NB4 (cell line): ENCODE measurements around the gene PPP1R3D.

Experiments used
- DNase-seq: peaks from one replicate; pipeline ENCODE4 v3.0.0; 2010; ENCODE audit warnings: low read depth
- H3K4me3 ChIP-seq: one replicate; pipeline ENCODE4 v1.5.1; 2011; ENCODE audit warnings: mild to moderate bottlenecking, low read depth, low read length, moderate library complexity
- MYC ChIP-seq: IDR thresholded peaks from 2 replicates; pipeline ENCODE4 v1.6.1; 2011; ENCODE audit warnings: low read depth, low read length
- POLR2A ChIP-seq: IDR thresholded peaks from 2 replicates; pipeline ENCODE4 v1.6.1; 2011; ENCODE audit warnings: mild to moderate bottlenecking; ENCODE audit not compliant: insufficient read length; ENCODE audit errors: extremely low read depth
- TF ChIP-seq, protein P1 (sequence below): IDR thresholded peaks from 2 replicates; pipeline ENCODE4 v1.6.1; 2011; ENCODE audit warnings: low read depth, low read length
- TF ChIP-seq, protein P2 (sequence below): IDR thresholded peaks from one replicate; pipeline ENCODE4 v1.5.1; 2012; ENCODE audit warnings: low read depth, low read length

PPP1R3D gene

DNA sequence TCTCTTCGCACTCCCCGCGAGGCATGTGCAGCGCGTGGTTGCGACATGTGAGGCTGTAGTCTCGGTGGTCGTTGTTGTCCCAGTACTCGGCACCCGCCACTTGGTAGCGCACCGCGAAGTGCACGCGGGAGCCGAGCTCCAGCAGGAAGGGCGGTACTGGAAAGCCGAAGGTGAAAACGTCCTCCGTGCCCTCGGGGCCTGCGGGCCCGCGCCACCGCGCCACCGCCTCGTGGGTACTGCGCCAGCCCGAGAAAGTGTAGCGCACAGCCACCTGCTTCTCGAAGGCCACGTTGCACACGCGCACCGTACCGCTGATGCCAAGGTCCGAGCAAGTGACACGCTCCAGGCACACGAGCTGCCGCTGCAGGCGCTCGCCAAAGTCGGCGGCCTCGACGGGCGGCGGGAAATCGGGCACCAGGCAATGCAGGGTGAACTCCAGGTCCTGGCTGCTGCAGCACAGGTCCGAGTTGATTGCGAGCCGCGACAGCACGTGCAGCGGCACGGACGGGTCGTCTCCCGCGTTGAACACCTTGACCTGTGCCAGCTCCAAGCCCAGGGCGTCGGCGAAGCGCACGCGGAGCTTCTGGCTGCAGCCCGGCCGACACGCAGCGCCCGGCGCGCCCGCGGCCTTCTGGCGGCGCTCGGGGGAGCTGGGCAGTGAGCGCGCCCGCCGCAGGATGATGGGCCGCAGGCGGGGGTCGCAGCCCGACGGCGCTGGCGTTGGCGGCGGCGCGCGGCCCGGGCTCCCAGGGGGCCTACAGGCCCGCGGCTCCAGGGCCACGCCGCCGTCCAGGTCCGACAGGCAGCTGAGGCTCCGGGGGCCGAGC, 840 bp downstream of the PPP1R3D start:
- DNase-seq = no peak
- H3K4me3 ChIP-seq = peak overlapping the region; percentile 81
- TF ChIP-seq MYC (no peak), POLR2A (no peak)
- TF ChIP-seq, protein P1, sequence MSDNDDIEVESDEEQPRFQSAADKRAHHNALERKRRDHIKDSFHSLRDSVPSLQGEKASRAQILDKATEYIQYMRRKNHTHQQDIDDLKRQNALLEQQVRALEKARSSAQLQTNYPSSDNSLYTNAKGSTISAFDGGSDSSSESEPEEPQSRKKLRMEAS = no peak
- TF ChIP-seq, protein P2, sequence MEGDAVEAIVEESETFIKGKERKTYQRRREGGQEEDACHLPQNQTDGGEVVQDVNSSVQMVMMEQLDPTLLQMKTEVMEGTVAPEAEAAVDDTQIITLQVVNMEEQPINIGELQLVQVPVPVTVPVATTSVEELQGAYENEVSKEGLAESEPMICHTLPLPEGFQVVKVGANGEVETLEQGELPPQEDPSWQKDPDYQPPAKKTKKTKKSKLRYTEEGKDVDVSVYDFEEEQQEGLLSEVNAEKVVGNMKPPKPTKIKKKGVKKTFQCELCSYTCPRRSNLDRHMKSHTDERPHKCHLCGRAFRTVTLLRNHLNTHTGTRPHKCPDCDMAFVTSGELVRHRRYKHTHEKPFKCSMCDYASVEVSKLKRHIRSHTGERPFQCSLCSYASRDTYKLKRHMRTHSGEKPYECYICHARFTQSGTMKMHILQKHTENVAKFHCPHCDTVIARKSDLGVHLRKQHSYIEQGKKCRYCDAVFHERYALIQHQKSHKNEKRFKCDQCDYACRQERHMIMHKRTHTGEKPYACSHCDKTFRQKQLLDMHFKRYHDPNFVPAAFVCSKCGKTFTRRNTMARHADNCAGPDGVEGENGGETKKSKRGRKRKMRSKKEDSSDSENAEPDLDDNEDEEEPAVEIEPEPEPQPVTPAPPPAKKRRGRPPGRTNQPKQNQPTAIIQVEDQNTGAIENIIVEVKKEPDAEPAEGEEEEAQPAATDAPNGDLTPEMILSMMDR = no peak

DNA sequence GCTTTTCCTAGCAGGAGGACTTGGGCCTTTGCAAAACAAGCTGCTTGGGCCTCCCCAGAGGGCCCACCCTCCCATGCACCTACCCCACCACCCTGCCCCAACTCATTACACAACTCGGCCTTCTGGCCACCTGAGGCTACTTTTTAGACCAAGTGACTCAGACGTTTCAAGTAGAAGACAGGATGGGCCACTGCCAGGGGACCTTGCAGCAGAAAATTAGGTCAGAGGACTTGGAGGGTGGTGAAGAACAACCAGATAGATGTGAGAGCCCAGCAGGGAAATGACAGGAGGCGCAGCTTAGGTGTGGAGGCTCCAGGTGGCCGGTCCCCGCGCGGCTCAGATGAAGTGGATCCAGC, 1.4 kb downstream of the PPP1R3D start:
- peak; percentile 62 for DNase-seq
- TF ChIP-seq POLR2A (no peak), MYC (no peak)
- TF ChIP-seq, protein P1 = no peak
- TF ChIP-seq, protein P2 = no peak
- H3K4me3 ChIP-seq = peak overlapping the region; percentile 46

DNA sequence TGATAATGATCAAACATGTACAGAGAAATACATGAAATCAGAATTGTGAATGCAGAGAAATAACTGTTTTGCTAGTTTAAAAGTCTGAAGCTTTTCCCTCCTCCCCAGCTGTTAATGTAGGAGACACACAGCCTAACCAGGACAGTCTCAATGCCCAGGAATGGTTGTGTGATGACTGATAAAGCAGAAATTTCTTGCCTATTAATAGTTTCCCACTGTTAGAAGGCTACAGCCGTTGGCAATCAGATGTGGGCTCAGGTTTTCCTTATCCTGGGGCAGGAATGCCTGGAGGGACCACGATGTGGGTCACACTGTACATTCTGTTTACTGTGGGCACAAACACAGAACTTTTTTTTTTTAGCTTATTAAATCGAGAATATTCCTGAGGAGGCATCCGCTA, 1.9 kb downstream of the PPP1R3D start:
- TF ChIP-seq POLR2A = no peak
- TF ChIP-seq, protein P2 = no peak
- no peak for TF ChIP-seq MYC
- TF ChIP-seq, protein P1 = no peak
- no peak for DNase-seq
- peak overlapping the region; percentile 46 for H3K4me3 ChIP-seq

DNA sequence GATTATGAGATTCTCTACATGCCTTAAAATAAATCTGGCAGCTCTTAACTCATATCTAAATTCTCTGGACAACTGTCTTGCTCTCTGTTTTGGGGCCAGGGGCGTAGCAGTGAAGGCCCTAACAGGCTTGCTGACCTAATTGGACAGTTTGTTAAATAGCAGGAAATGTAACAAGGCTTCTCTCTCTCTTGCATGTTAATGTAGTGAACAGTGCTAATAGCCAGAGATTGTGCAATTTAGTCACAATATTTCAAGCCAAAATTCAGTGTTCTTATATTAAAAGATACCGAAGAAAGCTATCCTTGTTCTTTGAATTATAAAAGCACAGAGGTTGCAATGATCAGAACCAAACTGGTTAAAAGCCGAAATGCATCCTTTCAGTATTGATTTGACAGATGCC, 3.0 kb downstream of the PPP1R3D start:
- peak; percentile 42 for DNase-seq
- TF ChIP-seq, protein P2 = no peak
- TF ChIP-seq, protein P1 = no peak
- no peak for TF ChIP-seq MYC
- no peak for TF ChIP-seq POLR2A
- peak overlapping the region; percentile 18 for H3K4me3 ChIP-seq

DNA sequence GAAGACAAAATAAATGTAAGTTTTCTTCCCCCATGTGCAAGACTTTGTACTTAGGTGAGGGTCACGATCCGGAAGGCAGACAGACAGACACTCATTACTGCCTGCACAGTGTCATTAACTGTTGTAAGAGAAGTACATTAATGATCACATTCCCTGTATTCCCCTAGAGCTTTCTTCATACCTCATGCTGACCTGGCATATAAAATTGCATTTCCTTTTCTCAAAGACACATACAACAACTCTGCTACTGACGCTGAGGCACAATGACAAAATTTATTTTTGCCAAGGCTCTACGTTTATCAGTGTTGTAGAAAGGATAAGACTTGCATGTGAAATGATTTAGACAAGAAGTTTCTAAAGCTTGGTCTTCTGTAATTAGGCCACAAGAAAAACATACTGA, 3.7 kb downstream of the PPP1R3D start:
- TF ChIP-seq, protein P2 = no peak
- TF ChIP-seq, protein P1 = no peak
- TF ChIP-seq POLR2A = no peak
- TF ChIP-seq MYC = no peak
- DNase-seq = no peak
- H3K4me3 ChIP-seq = no peak overlapping the region
